HG03521 (cell line): Measurements from ENCODE around the gene MCRIP1.

Experiments used
- ATAC-seq: cut with Tn5 transposase; IDR thresholded peaks from one replicate; pipeline ENCODE4 v1.9.1; 2021; ENCODE audit warnings: mild to moderate bottlenecking, moderate library complexity; ENCODE audit not compliant: unreplicated experiment

MCRIP1 gene

DNA sequence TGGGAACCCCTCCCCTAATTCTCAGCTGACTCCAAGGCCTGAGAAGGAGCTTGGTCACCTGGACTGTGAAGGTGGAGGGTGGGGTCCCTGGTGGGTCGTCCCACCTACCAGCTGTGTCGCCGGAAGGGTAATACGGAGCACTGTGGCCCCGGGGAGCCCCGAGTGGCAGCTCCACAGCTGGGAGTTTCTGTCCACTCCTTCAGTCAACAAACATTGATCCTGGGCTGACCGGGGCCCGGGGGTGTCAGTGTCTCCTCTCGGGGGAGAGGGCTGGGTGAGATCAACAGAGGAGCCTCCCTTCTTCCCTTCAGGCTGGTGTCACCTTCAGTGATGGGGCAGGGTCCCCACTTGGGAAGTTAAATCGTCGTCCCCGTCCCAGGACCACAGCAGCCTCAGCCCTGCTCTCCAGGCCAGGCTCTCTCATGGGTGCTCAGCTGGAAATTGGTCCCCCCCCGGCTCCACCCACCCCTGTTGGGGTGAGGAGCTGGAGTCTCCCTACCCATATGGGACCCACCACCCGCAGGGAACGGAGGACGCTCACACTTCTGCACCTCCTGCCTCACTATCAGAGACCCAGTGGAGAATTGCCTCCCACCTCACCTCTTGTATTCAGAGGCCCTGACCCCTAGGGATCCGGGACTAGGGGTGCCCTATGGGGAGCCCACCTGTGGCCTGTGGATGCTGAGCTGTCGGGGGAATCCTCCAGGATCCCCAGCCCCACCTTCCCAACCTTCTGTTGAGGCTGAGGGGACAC is 27.2 kb downstream of the MCRIP1 start:
- ATAC-seq = no peak

DNA sequence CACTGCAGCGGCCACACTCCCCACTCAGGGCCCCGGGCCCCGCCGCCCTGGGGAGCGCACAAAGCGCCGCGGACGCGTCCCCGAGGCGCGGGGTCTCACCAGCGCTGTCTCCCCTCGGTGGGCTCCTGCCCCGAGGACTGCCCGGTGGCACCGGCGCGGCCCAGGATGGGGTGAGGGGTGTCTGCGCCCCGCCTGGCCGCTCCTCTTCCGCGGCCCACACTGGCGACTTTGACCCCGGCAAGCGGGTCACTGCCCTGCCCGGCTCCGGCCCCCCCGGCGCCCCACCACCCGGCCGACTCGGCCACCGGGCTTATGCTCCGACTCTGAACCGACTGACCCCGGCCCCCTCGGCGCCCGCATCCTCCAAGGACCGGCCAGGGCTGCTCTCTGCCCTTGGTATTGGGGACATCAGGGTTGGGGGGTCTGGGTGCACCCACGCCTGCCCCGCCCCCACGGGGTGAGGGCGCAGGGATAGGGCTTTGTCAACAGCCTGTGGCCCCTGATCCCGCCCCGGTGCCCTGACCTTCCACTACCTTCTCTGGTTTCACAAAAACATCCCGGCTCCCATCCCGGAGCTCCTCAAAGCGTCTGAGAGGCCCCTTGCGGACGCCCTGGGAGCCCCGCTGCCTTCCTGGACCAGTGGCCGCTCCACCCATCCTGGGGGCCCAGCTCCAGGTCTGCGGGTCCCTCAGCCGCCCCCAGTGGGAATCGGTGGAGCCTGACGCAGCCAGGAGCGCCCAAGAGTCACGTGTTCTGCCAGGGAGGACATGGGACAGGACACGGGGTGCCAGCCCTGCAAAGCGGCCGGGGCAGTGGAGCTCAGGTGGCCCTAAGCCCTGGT is 28.3 kb downstream of the MCRIP1 start:
- ATAC-seq = no peak

DNA sequence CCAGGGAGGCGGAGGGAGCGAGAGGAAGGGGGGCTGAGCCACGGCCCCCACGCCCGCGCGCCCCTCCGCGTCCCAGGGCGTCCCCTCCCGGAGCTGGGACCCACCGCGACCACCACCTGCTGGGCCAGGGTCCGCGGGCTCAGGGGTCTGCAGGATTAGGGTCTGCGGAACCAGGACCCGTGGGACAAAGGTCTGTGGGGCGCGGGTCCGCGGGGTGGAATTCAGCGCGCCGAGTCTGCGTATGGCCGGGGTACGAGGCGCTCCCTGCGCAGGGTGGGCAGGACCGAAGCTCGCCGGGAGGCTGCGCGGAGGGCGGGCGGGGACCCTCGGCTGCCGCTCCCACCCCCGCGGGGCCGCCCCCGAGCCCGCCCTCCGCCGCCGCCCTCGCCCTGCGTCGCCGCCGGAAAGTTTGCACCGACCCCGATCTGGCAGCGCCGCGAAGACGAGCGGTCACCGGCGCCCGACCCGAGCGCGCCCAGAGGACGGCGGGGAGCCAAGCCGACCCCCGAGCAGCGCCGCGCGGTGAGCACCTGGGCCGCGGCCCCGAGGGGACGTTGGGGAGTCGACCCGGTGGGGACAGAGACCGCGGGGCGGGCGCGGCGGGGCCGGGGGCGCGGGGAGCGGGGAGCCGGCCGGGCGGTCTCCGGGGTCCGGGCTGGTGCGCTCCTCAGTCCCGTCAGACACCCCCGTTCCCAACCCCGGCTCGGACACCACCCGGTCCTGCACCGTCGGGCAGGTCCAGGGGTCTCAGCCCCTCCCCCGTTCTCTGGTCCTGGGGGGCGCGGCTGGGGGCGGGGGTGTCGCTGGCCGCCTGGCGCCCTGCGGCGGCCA is 29.1 kb downstream of the MCRIP1 start, which contains the start of gene GCGR:
Gene GCGR, plus strand, starts transcription at position 423 of the 831 bp plus-strand sequence. CDS start 4,869 bp downstream, outside the sequence.
- no peak for ATAC-seq

DNA sequence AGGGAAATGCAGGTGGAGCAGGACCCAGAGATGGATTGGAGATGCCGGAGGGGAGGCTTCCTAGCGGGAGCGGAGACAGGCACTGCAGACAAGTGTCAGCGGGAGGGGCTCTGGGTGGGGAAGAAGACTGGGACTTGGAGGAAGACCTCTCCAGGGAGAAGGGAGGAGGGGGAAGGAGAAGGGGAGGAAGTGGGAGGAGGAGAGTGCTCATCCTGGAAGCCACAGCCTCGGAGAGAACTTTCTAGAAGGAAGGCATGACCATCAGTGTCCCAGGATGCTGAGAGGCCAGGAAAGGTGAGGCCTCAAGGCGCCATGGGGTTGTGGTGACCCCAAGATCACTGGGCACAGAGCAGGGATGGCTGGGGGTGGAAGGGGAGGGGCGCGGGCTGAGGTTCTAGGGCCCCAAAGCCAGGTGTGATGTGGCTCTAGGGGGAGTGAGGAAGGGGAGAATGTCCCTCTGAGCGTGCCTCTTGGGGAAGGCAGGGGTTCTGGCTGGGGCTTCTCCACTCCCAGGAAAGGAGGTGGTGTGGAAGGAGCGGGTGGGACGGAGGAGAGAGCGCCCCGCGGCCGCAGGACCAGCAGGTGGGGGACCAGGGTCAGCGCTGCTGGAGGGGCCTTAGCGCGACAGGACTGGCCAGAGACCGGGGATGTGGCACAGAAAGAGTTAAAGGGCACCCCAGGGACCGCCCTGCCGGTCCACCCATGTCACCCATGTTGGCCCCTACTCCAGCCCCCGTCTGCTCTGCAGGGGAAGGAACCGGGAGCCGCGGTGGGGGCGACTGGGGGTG is 30.0 kb downstream of the MCRIP1 start:
- ATAC-seq = no peak

DNA sequence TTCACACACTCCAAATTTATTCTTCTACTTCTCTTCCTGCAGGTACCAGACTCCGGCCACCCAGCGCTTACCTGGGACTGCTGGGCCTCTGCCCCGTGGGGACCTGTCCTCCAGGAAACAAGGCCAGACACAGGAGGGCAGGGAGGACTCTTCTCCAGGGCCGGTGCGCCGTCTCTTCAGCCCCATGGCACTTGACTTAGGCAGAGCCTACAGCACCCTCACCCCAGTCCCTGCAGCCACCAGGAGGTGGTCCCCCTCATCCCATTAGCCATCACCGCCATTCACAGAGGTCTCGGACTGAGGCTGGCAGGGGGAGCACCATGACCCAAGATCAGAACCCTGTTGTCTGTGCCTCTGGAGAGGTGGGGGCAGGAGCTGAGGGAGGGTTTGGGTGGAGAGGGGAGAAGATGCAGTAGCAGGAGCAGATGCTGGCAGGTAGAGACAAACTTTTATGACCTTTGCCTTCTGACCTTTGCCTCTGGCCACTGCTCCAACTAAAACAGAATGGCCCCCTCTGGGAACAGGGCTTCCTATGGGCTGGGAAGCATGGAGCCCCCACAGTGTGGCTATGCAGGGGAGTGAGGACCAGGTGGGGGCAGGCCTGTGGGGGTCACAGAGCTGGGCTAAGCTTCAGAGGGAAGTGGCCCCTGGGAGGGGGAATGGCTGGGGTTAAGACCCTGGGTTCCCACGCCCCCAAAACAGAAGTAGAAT is 30.9 kb downstream of the MCRIP1 start:
- no peak for ATAC-seq

DNA sequence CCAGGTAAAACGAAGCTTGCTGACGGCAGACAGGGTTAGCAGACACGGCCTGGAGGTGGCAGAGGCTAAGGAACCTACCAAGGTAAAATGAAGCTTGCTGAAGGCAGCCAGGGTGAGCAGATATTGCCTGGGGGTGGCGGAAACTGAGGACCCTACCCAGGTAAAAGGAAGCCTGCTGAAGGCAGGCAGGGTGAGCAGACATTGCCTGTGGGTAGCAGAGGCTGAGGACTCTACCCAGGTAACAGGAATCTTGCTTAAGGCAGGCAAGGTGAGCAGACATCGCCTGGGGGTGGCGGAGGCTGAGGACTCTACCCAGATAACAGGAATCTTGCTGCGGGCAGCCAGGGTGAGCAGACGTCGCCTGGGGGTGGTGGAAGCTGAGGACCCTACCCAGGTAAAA is 31.8 kb downstream of the MCRIP1 start:
- no peak for ATAC-seq

DNA sequence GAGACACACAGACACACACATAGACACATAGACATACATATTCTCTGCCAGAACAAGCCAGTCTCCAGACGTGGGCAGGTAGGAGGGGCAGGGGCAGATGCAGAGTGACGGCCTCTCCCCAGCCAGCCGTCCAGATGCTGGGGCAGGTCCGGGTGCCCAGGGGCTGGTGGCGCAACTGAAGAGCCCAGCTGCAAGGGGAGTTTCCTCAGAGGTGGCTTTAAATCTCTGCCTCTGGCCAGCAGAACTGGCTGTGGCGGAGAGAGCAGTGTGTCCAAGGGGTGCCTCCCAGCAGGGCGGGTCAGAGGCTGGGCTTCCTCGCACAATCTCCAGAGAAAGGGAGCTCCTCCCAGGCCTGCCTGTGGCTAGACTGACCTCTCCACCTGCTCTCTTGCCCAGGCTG is 38.6 kb downstream of the MCRIP1 start:
- ATAC-seq = no peak

DNA sequence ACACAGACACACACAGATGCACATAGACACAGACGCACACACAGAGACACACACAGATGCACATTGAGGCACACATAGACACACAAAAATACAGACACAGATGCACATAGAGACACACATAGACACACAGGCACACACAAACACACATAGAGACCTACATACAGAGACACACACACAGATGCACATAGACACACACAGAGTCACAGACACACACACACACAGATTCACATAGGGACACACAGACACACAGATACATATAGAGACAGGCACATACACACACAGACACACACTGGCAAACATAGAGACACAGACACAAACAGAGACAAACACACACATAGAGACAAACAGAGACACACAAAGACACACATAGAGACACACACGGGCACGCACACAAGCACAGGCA is 39.0 kb downstream of the MCRIP1 start:
- ATAC-seq = no peak

DNA sequence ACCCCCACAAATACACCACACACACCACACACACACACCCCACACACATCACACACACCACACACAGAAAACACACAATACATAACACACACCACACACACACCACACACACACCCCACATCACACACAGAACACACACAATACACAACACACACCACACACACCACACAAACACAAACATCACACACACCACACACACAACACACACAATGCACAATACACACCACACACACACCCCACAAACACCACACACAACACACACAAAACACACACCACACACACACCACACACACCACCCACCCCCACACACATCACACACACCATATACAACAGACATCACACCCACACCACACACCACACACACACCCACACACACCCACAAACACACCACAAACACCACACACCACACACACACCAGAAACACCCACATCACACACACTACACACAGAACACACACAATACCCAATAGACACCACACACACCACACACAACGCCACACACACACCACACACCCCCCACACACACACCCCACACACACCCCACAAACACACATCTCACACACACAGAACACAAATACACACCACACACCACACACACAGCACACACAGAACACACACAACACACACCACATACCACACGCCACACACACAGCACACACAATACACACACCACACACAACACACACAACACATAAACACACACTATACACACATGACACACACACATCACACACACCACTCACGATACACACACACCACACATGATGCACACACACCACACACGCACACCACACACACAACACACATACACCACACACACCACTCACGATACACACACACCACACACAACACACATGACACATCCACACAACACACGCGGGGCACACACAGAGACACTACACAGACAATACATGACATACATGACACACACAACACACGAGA is 40.1 kb downstream of the MCRIP1 start:
- no peak for ATAC-seq
